Osteoblast (primary cell): ENCODE results near the gene RIC1. TPM values are rescaled to one million over a fixed set of nuclear protein-coding genes. Genes with fewer than 3 reads are reported as not detected.

Experiments used
- DNase-seq: peaks from one replicate; pipeline ENCODE4 v3.0.0; 2011; ENCODE audit warnings: low spot score, mixed read lengths; ENCODE audit not compliant: insufficient read length; ENCODE audit errors: missing footprints
- H2AFZ ChIP-seq: 2 replicates; pipeline ENCODE4 v1.6.0; 2011; ENCODE audit warnings: mild to moderate bottlenecking, low read length
- H3K27ac ChIP-seq: 2 replicates; pipeline ENCODE4 v1.5.1; 2011; ENCODE audit warnings: mild to moderate bottlenecking, low read depth, low read length, moderate library complexity
- H3K27me3 ChIP-seq: 2 replicates; pipeline ENCODE4 v1.6.0; 2012; ENCODE audit warnings: mild to moderate bottlenecking, control low read depth, inconsistent platforms, low read length, moderate library complexity; ENCODE audit not compliant: insufficient read depth
- H3K36me3 ChIP-seq: 2 replicates; pipeline ENCODE4 v1.5.1; 2011; ENCODE audit warnings: mild to moderate bottlenecking, low read length, control low read depth, moderate library complexity; ENCODE audit not compliant: insufficient read depth
- H3K4me1 ChIP-seq: 2 replicates; pipeline ENCODE4 v1.5.1; 2011; ENCODE audit warnings: mild to moderate bottlenecking, low read length, control low read depth, moderate library complexity; ENCODE audit not compliant: insufficient read depth
- H3K4me2 ChIP-seq: 2 replicates; pipeline ENCODE4 v1.6.0; 2011; ENCODE audit warnings: mild to moderate bottlenecking, low read length; ENCODE audit not compliant: insufficient read depth
- H3K4me3 ChIP-seq: fragments of 200-600 bp; sonication (generic); 3 replicates; pipeline ENCODE4 v1.5.1; 2012; ENCODE audit warnings: mild to moderate bottlenecking, low read length, inconsistent platforms; ENCODE audit not compliant: insufficient read depth
- H3K79me2 ChIP-seq: 2 replicates; pipeline ENCODE4 v1.6.0; 2012; ENCODE audit warnings: mild to moderate bottlenecking, low read length, control low read depth, inconsistent platforms; ENCODE audit not compliant: insufficient read depth
- H3K9me3 ChIP-seq: 2 replicates; pipeline ENCODE4 v1.5.1; 2011; ENCODE audit warnings: low read depth, low read length, control low read depth
- H4K20me1 ChIP-seq: 2 replicates; pipeline ENCODE4 v1.6.0; 2012; ENCODE audit warnings: mild to moderate bottlenecking, low read length, control low read depth; ENCODE audit not compliant: insufficient read depth
- total RNA-seq: library from RNA; depleted of rRNA; stranded (reverse); fragments of >200 nt; gene quantifications from 2 replicates; pipeline ENCODE4 v1.2.3, GENCODE V29; 2012
- TF ChIP-seq, protein P1 (sequence below): IDR thresholded peaks from 2 replicates; pipeline ENCODE4 v1.5.1; 2011; ENCODE audit warnings: mild to moderate bottlenecking, low read depth, low read length, moderate library complexity; ENCODE audit errors: extremely low read depth

RIC1 gene
- total RNA-seq, 1 donor: 51.4 TPM

DNA sequence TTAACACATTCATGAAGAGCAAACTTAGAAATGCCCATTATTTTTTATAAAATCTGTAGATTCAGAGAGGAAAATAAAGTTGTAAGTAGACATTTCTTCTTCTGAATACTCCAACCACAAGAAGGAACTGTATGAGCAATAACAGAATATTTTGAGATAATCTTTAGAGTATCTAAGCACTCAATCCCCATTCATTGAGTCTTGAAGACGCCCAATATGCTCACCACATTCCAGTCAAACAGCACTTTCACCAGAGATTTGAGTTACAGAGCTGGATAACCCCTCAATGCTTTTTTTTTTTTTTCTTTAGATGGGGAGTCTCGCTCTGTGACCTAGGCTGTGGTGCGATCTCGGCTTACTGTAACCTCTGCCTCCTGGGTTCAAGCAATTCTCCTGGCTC lies 14.7 kb upstream of the RIC1 start:
- Histone ChIP-seq H3K4me2 (no peak overlapping the region), H3K9me3 (no peaks in the 10 kb centered on the region), H3K4me1 (peaks cover 11% of the 10 kb centered on the region), H3K36me3 (no peaks in the 10 kb centered on the region), H3K27ac (no peak overlapping the region), H3K4me3 (no peak overlapping the region), H4K20me1 (no peaks in the 10 kb centered on the region), H3K79me2 (peaks cover 3% of the 10 kb centered on the region), H2AFZ (no peak overlapping the region), H3K27me3 (no peaks in the 10 kb centered on the region)
- no peak for DNase-seq
- TF ChIP-seq, protein P1, sequence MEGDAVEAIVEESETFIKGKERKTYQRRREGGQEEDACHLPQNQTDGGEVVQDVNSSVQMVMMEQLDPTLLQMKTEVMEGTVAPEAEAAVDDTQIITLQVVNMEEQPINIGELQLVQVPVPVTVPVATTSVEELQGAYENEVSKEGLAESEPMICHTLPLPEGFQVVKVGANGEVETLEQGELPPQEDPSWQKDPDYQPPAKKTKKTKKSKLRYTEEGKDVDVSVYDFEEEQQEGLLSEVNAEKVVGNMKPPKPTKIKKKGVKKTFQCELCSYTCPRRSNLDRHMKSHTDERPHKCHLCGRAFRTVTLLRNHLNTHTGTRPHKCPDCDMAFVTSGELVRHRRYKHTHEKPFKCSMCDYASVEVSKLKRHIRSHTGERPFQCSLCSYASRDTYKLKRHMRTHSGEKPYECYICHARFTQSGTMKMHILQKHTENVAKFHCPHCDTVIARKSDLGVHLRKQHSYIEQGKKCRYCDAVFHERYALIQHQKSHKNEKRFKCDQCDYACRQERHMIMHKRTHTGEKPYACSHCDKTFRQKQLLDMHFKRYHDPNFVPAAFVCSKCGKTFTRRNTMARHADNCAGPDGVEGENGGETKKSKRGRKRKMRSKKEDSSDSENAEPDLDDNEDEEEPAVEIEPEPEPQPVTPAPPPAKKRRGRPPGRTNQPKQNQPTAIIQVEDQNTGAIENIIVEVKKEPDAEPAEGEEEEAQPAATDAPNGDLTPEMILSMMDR: no peak

DNA sequence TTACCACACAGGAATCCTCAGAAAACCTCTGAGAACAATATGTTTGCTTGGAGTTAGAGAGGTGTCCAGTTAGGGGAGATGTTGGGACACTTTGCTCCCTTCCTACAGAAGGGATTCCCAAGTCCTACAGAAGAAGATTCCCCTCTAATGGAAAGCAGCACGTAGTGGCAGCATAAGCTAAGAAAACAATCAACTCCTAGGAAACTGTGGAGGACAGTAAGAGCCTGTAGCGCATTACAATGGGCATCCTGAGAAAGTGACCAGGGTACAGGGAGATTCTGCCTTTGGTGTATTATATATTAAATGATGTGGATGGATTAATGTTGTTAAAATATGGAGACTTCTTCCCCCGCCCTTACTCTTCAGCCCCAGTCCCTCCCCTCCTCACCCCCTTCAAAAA lies 13.9 kb upstream of the RIC1 start:
- H3K4me2 ChIP-seq: no peak overlapping the region
- no peak for DNase-seq
- TF ChIP-seq, protein P1: no peak
- H3K27me3 ChIP-seq: no peaks in the 10 kb centered on the region
- H3K4me1 ChIP-seq: peaks cover 5% of the 10 kb centered on the region
- no peak overlapping the region for H2AFZ ChIP-seq
- H3K4me3 ChIP-seq: no peak overlapping the region
- H3K9me3 ChIP-seq: no peaks in the 10 kb centered on the region
- peaks cover 4% of the 10 kb centered on the region for H3K79me2 ChIP-seq
- H3K27ac ChIP-seq: no peak overlapping the region
- no peaks in the 10 kb centered on the region for H3K36me3 ChIP-seq
- H4K20me1 ChIP-seq: no peaks in the 10 kb centered on the region

DNA sequence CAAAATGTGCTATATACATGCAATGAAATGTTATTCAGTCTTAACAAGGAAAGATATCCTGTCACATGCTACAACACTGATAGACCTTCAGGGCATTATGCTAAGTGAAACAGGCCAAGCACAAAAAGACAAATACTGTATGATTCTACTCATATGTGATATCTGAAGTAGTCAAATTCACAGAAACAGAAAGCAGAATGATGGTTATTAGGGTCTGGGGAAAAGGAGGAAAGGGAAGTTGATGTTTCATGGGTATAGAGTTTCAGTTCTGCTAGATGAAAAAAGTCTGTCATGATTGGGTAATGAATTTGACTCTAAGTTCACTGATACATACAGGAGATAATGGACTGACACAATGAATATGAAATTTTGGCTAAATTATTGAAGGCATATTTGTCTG lies 11.2 kb upstream of the RIC1 start:
- Histone ChIP-seq H3K9me3 (no peaks in the 10 kb centered on the region), H4K20me1 (peaks cover 7% of the 10 kb centered on the region), H3K4me1 (peaks cover 19% of the 10 kb centered on the region), H3K27ac (no peak overlapping the region), H3K36me3 (no peaks in the 10 kb centered on the region), H3K27me3 (no peaks in the 10 kb centered on the region), H3K79me2 (peaks cover 9% of the 10 kb centered on the region), H2AFZ (no peak overlapping the region), H3K4me2 (no peak overlapping the region), H3K4me3 (no peak overlapping the region)
- no peak for DNase-seq
- TF ChIP-seq, protein P1: no peak

DNA sequence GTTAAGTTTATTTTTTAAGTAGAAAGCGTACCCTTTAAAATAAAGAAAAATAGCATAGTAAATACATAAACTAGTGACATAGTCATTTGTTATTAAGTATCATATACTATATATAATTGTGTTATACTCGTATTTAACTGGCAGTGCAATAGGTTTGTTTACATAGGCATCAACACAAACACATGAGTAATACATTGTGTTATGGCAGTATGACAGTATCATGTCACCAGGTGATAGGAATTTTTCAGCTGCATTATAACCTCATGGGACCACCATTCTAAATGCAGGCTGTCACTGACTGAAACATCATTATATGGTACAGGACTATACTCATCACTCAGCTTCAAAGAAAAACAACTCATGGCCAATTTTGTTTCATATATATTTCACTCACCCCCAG lies 8.4 kb upstream of the RIC1 start:
- H3K4me3 ChIP-seq: no peak overlapping the region
- H2AFZ ChIP-seq: no peak overlapping the region
- no peaks in the 10 kb centered on the region for H3K9me3 ChIP-seq
- H4K20me1 ChIP-seq: peaks cover 13% of the 10 kb centered on the region
- DNase-seq: no peak
- H3K27ac ChIP-seq: no peak overlapping the region
- TF ChIP-seq, protein P1: no peak
- H3K4me2 ChIP-seq: no peak overlapping the region
- peaks cover 27% of the 10 kb centered on the region for H3K79me2 ChIP-seq
- no peaks in the 10 kb centered on the region for H3K27me3 ChIP-seq
- no peaks in the 10 kb centered on the region for H3K36me3 ChIP-seq
- peaks cover 19% of the 10 kb centered on the region for H3K4me1 ChIP-seq
